ENCODE data around the gene MAPK8. TPM values are rescaled to one million over a fixed set of nuclear protein-coding genes. Genes with fewer than 3 reads are reported as not detected.

Gene MAPK8
- total and polyA plus RNA-seq, 9 of the 15 experiments (the other 6 are each of a cell fraction or from before 2014, with no cell fraction given), result 6.4 to 159 (median 71.0) TPM

- no peak for TF ChIP-seq RFX7 (CRISPR knock-in tag; IDR thresholded peaks at IDR 0.05)
These were observed 15.5 kb downstream of the MAPK8 start (continued) for GRCh38 chr10:48322017-48322416.

- Histone ChIP-seq H3K4me1 (replicated peaks in 1 of 2; ENCODE audit: control insufficient read depth in 2 of 2, insufficient read depth in 2 of 2, low read length in 2 of 2) (no peaks in the 10 kb centered on the region), H3K27me3 (ENCODE audit: control insufficient read depth in 2 of 2, insufficient read depth in 2 of 2, low read length in 2 of 2) (no peaks in the 10 kb centered on the region), H2AFZ (ENCODE audit: low read depth, low read length) (no peak overlapping the region), H3K9me3 (replicated peaks; ENCODE audit: control insufficient read depth, insufficient read depth, low read depth, low read length) (no peaks in the 10 kb centered on the region), H3K4me3 (no peak overlapping the region), H3K4me2 (ENCODE audit: insufficient read depth, low read length) (no peak overlapping the region), H3K9ac (ENCODE audit: insufficient read depth in 1 of 2, low read depth in 2 of 2, low read length in 2 of 2) (no peak overlapping the region), H3K36me3 (ENCODE audit: control insufficient read depth, insufficient read depth, low read length) (peaks cover 9% of the 10 kb centered on the region; the same call in 2 of the 3 replicates), H3K9me1 (ENCODE audit: control insufficient read depth, insufficient read depth, low read length) (no peaks in the 10 kb centered on the region), H4K20me1 (replicated peaks; ENCODE audit: control insufficient read depth, insufficient read depth, low read length) (peaks cover 9% of the 10 kb centered on the region), H3K27ac (ENCODE audit: extremely low read depth, low read depth, low read length) (no peak overlapping the region), H3K79me2 (ENCODE audit: control insufficient read depth, insufficient read depth, low read length) (peaks cover 89% of the 10 kb centered on the region)
- intact Hi-C loops (cut with micrococcal nuclease) (no loop called here), in situ Hi-C loops (cut with MboI) (no loop called here)
- no TSS peak for BruUV-seq (replicated peaks)
- 74% methylated on average over 2 of the region's 2 CpGs for WGBS (ENCODE audit: insufficient coverage, low coverage, missing lambda C conversion rate)
- DNase-seq (ENCODE audit: extremely low read depth in 1 of 4, low spot score in 3 of 4) (no peak), ATAC-seq (no peak), FAIRE-seq (no peak)
- CTCF ChIA-PET (ENCODE audit: low intra/inter-chr PET ratio), result no interaction called here
- no peak for TF ChIP-seq CBX3 (IDR thresholded peaks at IDR 0.05; ENCODE audit: borderline replicate concordance in 1 of 2, low read length in 2 of 2)
- TF ChIP-seq BRCA1 (IDR thresholded peaks at IDR 0.05), result no peak
- no peak for TF ChIP-seq BRCA1 (CRISPR knock-in tag; IDR thresholded peaks at IDR 0.05)
- no peak for TF ChIP-seq PHF8 (IDR thresholded peaks at IDR 0.05; ENCODE audit: borderline replicate concordance, low read length)
- TF ChIP-seq HMGN3 (IDR thresholded peaks at IDR 0.05; ENCODE audit: borderline replicate concordance, extremely low read depth, insufficient read length, low read depth, low read length), result no peak
- no peak for TF ChIP-seq CCNT2 (IDR thresholded peaks at IDR 0.05; ENCODE audit: borderline replicate concordance, extremely low read depth, insufficient read length, low read depth, low read length)
- no peak for TF ChIP-seq TSHZ1 (CRISPR knock-in tag; IDR thresholded peaks at IDR 0.05)
- no peak for TF ChIP-seq ZNF263 (CRISPR knock-in tag; IDR thresholded peaks at IDR 0.05; ENCODE audit: borderline replicate concordance)
- TF ChIP-seq ZFP1 (CRISPR knock-in tag; IDR thresholded peaks at IDR 0.05), result no peak
- POLR2A ChIA-PET, result interaction anchor here (1.0 to 1.1 kb wide), 2 partner anchors 8 to 25 kb away, joined by 3 read pairs; no protein-coding TSS in a partner anchor
These were observed 18.1 kb downstream of the MAPK8 start for GRCh38 chr10:48324580-48324979.

Measured in K562 (cell line).